ENCODE data around the gene RXFP1.

Gene RXFP1
- total RNA-seq: 0 reads per million in 4 donors

GRCh38 chr4:158521484-158522088 lies at the start of gene RXFP1:
RXFP1 (plus strand) TSS chr4:158521882; CDS start chr4:158521977, 95 bp downstream.
- DNase-seq: no peak

- DNase-seq: no peak
Measured at GRCh38 chr4:158481811-158482210, 39.9 kb upstream of the RXFP1 start.

- no peak for DNase-seq
Measured at GRCh38 chr4:158484173-158484885, 37.4 kb upstream of the RXFP1 start.

DNA sequence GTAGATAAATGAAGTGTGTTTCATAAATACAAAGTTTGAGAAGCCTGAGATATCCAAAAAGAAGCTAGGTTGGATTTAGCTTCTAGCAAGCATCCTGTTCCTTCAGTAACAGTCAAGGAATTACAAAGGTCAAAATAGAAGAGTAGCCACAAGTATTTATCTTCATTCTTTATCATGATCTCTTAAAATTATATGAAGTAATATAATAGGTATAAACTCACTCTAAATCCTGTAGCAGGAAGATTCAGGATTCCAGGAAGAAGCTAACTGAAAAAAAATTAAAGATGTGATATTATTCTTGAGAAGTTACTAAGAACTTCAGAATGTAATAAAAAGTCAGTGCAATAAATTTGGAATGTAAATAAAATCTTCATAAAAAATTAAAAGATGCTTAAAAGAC lies 31.1 kb upstream of the RXFP1 start:
- DNase-seq: no peak

DNA sequence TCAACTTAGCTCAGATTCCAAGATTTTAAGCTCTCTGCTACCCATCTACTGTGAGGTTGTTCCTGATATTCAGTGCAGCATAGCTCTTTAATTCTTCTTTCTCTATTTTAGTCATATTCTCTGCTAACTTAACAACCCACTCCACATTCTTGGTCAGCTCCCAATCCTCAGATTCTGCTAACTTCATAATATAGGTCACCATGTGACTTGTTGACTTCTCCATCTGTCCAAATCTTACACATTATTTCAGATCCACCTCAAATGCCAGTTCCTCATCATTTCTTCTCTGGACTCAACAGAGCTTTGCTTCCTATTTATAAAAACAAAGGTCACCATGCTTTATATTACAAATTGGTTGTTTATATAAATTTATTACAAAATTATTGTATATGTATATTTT lies 29.3 kb upstream of the RXFP1 start:
- DNase-seq: no peak

- peak in 1 of 5 donors; percentile 13 for DNase-seq
Measured at GRCh38 chr4:158496030-158496741, 25.5 kb upstream of the RXFP1 start.

- no peak for DNase-seq
Measured at GRCh38 chr4:158500054-158500453, 21.6 kb upstream of the RXFP1 start.

DNA sequence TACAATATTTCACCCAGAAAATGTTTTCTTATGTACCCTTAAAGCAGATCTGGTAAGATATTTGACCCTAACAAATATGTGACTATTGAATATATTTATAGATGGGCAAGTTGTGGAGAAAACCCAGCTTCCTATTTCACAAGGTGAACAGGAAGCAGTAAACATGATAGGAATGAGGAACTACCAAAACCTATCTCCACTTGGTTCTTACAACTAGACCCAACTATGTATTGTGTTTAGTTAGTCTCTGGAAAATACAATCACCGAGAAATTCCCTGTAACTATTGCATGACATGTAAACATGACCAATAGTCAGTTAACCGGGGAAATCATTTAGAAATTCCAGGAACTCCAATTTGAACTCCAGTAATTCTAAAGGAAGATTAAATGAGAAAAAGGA lies 8.4 kb upstream of the RXFP1 start:
- no peak for DNase-seq

DNA sequence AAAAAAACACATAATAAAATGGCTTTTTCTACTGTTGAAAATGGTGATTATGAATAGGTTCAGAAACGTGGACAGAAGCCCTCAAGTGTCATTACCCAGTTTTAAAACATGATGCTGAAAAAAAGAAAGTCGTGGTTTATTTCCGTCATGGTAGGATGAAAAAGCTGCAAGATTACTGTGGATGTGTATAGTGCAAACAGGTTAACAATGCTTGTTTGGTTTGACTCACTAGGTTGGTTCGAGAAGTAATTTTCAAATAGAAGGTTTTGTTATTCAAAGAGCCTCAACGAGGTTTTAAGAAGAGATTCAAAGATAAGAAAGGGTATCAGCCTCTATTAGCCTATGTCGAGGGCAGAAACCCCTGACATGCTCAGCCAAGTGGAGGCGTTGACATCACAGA lies 2.5 kb upstream of the RXFP1 start:
- DNase-seq: no peak

GRCh38 chr4:158523990-158524535 lies 2.4 kb downstream of the RXFP1 start:
- DNase-seq: no peak

GRCh38 chr4:158527516-158527915 lies 5.8 kb downstream of the RXFP1 start:
- no peak for DNase-seq

GRCh38 chr4:158529505-158529904 lies 7.8 kb downstream of the RXFP1 start:
- DNase-seq: no peak

- no peak for DNase-seq
Measured at GRCh38 chr4:158530381-158530780, 8.7 kb downstream of the RXFP1 start.

DNA sequence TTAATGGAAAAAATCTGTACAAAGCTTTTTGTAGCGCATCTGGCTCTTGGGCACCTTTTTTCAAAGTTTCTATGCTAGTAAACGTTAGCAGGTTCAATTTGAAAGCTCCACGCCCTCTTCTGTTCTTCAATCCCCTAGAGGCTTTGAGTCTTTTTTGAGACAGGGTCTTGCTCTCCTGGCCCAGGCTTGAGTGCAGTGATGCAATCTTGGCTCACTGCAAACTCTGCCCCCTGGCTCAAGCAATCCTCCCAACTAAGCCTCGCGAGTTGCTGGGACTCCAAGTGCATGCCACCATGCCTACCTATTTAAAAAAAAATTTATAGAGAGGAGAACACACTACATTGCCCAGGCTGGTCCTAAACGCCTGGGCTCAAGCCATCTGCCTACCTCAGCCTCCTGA lies 9.2 kb downstream of the RXFP1 start:
- DNase-seq: no peak

DNA sequence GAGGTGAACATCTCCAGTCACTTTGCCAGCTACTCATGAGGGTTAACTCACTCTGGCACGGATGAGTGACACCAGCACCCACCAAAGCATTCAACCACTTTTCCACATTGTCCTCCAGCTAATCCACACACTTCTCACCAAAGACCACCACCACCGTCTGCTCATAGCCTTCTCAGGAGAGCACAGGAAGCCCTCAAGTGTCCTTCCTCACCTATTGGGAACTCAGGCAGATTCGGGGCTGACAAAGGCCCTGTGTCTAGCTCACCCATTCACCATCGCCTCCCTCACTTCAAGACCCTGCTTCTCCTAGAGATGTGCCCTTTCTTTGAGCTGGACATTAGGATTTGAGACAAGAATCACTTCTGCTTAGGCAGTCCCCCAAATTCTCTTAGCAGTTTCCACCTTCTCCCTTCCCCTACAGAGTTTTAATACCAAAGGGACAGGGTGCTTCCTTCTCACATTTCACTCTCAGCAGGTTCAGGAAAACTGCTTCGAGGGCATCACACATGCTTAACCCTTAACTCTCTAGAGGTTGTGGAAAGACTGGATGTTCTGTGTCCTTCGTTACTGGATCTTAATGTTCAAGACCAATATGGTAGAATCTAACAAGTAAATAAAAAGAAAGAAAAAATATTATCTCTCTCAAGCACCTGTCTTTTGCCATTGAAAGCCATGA lies 11.0 kb downstream of the RXFP1 start:
- DNase-seq: no peak

DNA sequence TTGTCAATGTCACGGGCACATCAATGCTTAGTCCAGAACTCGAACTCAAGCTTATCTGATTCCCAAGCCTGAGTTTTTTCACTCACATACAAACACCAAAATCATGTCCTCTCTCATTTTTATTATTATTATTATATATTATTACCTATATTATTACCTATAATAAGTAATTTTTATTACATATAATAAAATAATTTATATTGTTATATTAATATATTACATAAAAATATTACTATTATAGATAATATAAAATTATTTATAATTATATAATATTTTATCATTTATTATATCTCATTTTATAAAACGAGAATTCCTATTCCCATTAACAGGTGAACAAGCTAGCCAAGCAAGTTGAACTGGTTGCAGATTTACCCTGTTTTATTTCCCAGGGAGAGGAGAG lies 13.0 kb downstream of the RXFP1 start:
- DNase-seq: no peak

- peak in 1 of 5 donors; percentile 35 for DNase-seq
Measured at GRCh38 chr4:158535130-158535614, 13.5 kb downstream of the RXFP1 start.

DNA sequence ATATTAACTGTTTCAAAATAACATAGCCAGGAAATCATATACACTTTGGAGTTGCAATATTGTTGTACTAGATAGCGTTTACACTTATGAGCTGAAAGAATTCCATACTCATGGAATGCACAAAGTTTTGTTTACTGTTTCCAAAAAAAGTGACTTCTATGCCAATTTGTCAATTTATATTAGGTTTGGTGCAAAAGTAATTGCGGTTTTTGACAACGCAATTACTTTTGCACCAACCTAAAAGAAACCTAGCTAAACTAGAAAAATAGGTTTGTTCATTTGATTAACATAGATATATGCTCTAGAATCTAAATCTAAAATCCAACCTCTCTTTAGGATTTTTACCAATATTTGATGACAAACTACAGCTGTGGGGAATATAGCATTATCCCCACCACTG lies 15.2 kb downstream of the RXFP1 start:
- DNase-seq: no peak

- no peak for DNase-seq
Measured at GRCh38 chr4:158538176-158538575, 16.5 kb downstream of the RXFP1 start.

DNA sequence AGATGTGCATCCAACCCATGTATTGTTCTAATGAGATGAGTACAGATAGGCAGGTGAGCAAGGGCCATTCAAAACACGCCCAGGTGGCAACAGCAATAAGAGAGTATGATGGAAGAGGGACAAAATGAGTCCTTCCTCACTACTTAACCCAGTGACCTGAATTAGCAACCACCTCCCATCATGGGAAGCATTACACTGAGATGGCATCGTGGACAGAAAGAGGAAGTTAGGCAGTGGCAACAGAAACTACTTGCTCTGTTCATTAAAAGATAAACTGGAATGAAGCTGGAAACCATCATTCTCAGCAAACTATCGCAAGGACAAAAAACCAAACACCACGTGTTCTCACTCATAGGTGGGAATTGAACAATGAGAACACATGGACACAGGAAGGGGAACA lies 17.2 kb downstream of the RXFP1 start:
- DNase-seq: no peak

- no peak for DNase-seq
Measured at GRCh38 chr4:158540125-158540907, 18.6 kb downstream of the RXFP1 start.

- no peak for DNase-seq
Measured at GRCh38 chr4:158541506-158541905, 19.8 kb downstream of the RXFP1 start.

All from T-helper 1 cell (primary cell).